ENCODE measurements around the gene C2orf76.

GRCh38 chr2:119305497-119306195, 61.0 kb downstream of the C2orf76 start:
- no peak for TF ChIP-seq CTCF (IDR thresholded peaks at IDR 0.05)
- TF ChIP-seq POLR2A (IDR thresholded peaks at IDR 0.05), result no peak

Data from adrenal gland (tissue), 5 donors.